H9 (cell line): ENCODE measurements around the gene KIF1A. TPM values are rescaled to one million over a fixed set of nuclear protein-coding genes. Genes with fewer than 3 reads are reported as not detected.
A peak's percentile ranks its signal among the peaks of the same experiment; 100 is the strongest.

Source experiments
- DNase-seq: peaks from one replicate; pipeline ENCODE4 v3.0.0-alpha.2; 2017
- H2AFZ ChIP-seq: one replicate; pipeline ENCODE4 v1.6.1; 2013; ENCODE audit warnings: mild to moderate bottlenecking, low read length, control low read depth, moderate library complexity
- H2AK5ac ChIP-seq: 2 replicates; pipeline ENCODE4 v1.6.1; 2013; ENCODE audit warnings: low read length, control low read depth, mixed read lengths; ENCODE audit not compliant: insufficient read length
- H2BK120ac ChIP-seq: one replicate; pipeline ENCODE4 v1.6.1; 2013; ENCODE audit warnings: low read depth, mild to moderate bottlenecking, low read length, control low read depth, inconsistent platforms; ENCODE audit not compliant: poor library complexity, severe bottlenecking
- H2BK12ac ChIP-seq: 2 replicates; pipeline ENCODE4 v1.6.1; 2013; ENCODE audit warnings: low read length, control low read depth, mixed read lengths, low read depth; ENCODE audit not compliant: insufficient read length
- H2BK15ac ChIP-seq: 2 replicates; pipeline ENCODE4 v1.6.1; 2013; ENCODE audit warnings: low read depth, low read length, control low read depth
- H2BK20ac ChIP-seq: one replicate; pipeline ENCODE4 v1.6.1; 2013; ENCODE audit warnings: low read depth, mild to moderate bottlenecking, low read length, control low read depth, inconsistent platforms; ENCODE audit not compliant: poor library complexity, severe bottlenecking
- H2BK5ac ChIP-seq: 2 replicates; pipeline ENCODE4 v1.6.1; 2013; ENCODE audit warnings: low read length, control low read depth, mixed read lengths; ENCODE audit not compliant: insufficient read length
- H3K14ac ChIP-seq: 2 replicates; pipeline ENCODE4 v1.6.1; 2013; ENCODE audit warnings: low read length, control low read depth; ENCODE audit not compliant: insufficient read depth
- H3K18ac ChIP-seq: 2 replicates; pipeline ENCODE4 v1.6.1; 2013; ENCODE audit warnings: low read depth, mild to moderate bottlenecking, mixed read lengths, low read length, control low read depth; ENCODE audit not compliant: insufficient read length
- H3K23ac ChIP-seq: 2 replicates; pipeline ENCODE4 v1.6.1; 2013; ENCODE audit warnings: low read length, control low read depth, mixed read lengths, low read depth; ENCODE audit not compliant: insufficient read length
- H3K23me2 ChIP-seq: 2 replicates; pipeline ENCODE4 v1.6.1; 2013; ENCODE audit warnings: low read depth, mild to moderate bottlenecking, mixed read lengths, low read length, control low read depth; ENCODE audit not compliant: insufficient read length, poor library complexity, severe bottlenecking
- H3K27ac ChIP-seq: 2 replicates; pipeline ENCODE4 v1.5.1; 2013; ENCODE audit warnings: low read length, control low read depth, mixed read lengths, low read depth; ENCODE audit not compliant: insufficient read length
- H3K27me3 ChIP-seq: 2 replicates; pipeline ENCODE4 v1.6.1; 2013; ENCODE audit warnings: low read length, control low read depth, inconsistent platforms; ENCODE audit not compliant: insufficient read depth
- H3K4ac ChIP-seq: 2 replicates; pipeline ENCODE4 v1.6.1; 2013; ENCODE audit warnings: low read depth, mild to moderate bottlenecking, control low read depth, inconsistent platforms, low read length, moderate library complexity
- H3K4me1 ChIP-seq: 2 replicates; pipeline ENCODE4 v1.6.1; 2013; ENCODE audit warnings: low read length, control low read depth, inconsistent platforms; ENCODE audit not compliant: insufficient read depth
- H3K4me2 ChIP-seq: 2 replicates; pipeline ENCODE4 v1.6.1; 2013; ENCODE audit warnings: low read length, control low read depth, mixed read lengths; ENCODE audit not compliant: insufficient read length, insufficient read depth
- H3K56ac ChIP-seq: 2 replicates; pipeline ENCODE4 v1.6.1; 2013; ENCODE audit warnings: low read depth, mild to moderate bottlenecking, mixed read lengths, low read length, control low read depth; ENCODE audit not compliant: insufficient read length
- H3K79me1 ChIP-seq: 2 replicates; pipeline ENCODE4 v1.6.1; 2013; ENCODE audit warnings: low read depth, mild to moderate bottlenecking, moderate library complexity, low read length, control low read depth, inconsistent platforms; ENCODE audit not compliant: insufficient read depth, poor library complexity, severe bottlenecking
- H3K79me2 ChIP-seq: 2 replicates; pipeline ENCODE4 v1.6.1; 2013; ENCODE audit warnings: low read length, control low read depth, inconsistent platforms; ENCODE audit not compliant: insufficient read depth
- H3K9ac ChIP-seq: 2 replicates; pipeline ENCODE4 v1.6.1; 2013; ENCODE audit warnings: low read length, control low read depth, mixed read lengths; ENCODE audit not compliant: insufficient read length; ENCODE audit errors: extremely low read depth
- H3K9me3 ChIP-seq: one replicate; pipeline ENCODE4 v1.6.1; 2013; ENCODE audit warnings: low read depth, low read length, inconsistent platforms; ENCODE audit not compliant: control insufficient read depth
- H3T11ph ChIP-seq: one replicate; pipeline ENCODE4 v1.6.1; 2013; ENCODE audit warnings: mild to moderate bottlenecking, low read length, control low read depth, inconsistent platforms
- H4K20me1 ChIP-seq: one replicate; pipeline ENCODE4 v1.6.1; 2013; ENCODE audit not compliant: control insufficient read depth, insufficient read length, insufficient read depth
- H4K5ac ChIP-seq: 2 replicates; pipeline ENCODE4 v1.6.1; 2013; ENCODE audit warnings: low read depth, mild to moderate bottlenecking, mixed read lengths, low read length, control low read depth; ENCODE audit not compliant: insufficient read length
- H4K8ac ChIP-seq: replicated peaks from 2 replicates; pipeline ENCODE4 v1.6.1; 2013; ENCODE audit warnings: low read length, control low read depth, mixed read lengths, low read depth; ENCODE audit not compliant: insufficient read length
- H4K91ac ChIP-seq: 2 replicates; pipeline ENCODE4 v1.6.1; 2013; ENCODE audit warnings: low read depth, mild to moderate bottlenecking, moderate library complexity, mixed read lengths, low read length, control low read depth; ENCODE audit not compliant: insufficient read length
- H3K27ac Mint-ChIP-seq, 3 experiments: 2 replicates in 2 of 3; 3 replicates in 1 of 3; pipeline ENCODE4 v1.8.0; 2020 to 2021; ENCODE audit warnings: mixed read lengths in 3 of 3, mild to moderate bottlenecking in 1 of 3, moderate library complexity in 1 of 3
- H3K27me3 Mint-ChIP-seq: 2 replicates; pipeline ENCODE4 v1.8.0; 2021; ENCODE audit warnings: low read depth, mild to moderate bottlenecking, moderate library complexity, mixed read lengths
- H3K36me3 Mint-ChIP-seq, 3 experiments: 2 replicates in 2 of 3; 3 replicates in 1 of 3; pipeline ENCODE4 v1.8.0; 2020 to 2021; ENCODE audit warnings: low read depth in 3 of 3, mixed read lengths in 3 of 3; ENCODE audit not compliant: insufficient read depth in 1 of 3
- H3K4me1 Mint-ChIP-seq, 2 experiments: 2 replicates each; pipeline ENCODE4 v1.8.0; 2020; ENCODE audit warnings: mixed read lengths in 2 of 2
- H3K4me3 Mint-ChIP-seq, 2 experiments: 2 replicates in 1 of 2; 3 replicates in 1 of 2; pipeline ENCODE4 v1.8.0; 2020 to 2021; ENCODE audit warnings: mild to moderate bottlenecking in 2 of 2, mixed read lengths in 2 of 2, moderate library complexity in 1 of 2
- H3K9me3 Mint-ChIP-seq, 2 experiments: 2 replicates in 1 of 2; 3 replicates in 1 of 2; pipeline ENCODE4 v1.8.0; 2020; ENCODE audit warnings: mild to moderate bottlenecking in 2 of 2, mixed read lengths in 2 of 2, moderate library complexity in 1 of 2
- WGBS: extraction: QIAGEN DNeasy Blood & Tissue Kit; methylation state at CpG from one replicate; pipeline ENCODE4 v1.1.7; 2013; ENCODE audit warnings: missing lambda C conversion rate, low lambda C conversion rate, mixed read lengths; ENCODE audit not compliant: insufficient read length; ENCODE audit errors: extremely low coverage; 5-methylcytosine and 5-hydroxymethylcytosine counted together
- total RNA-seq: library from RNA; stranded (reverse); gene quantifications from 2 replicates; pipeline ENCODE4 v1.2.1, GENCODE V29; 2021
- TF ChIP-seq, protein P1 (sequence below): fragments of 200-600 bp; sonication (generic); conservative IDR thresholded peaks from 3 replicates; pipeline ENCODE4 v1.8.0; 2021; ENCODE audit warnings: antibody characterized with exemption, mild to moderate bottlenecking

KIF1A gene
- total RNA-seq, 1 experiment from 2014 or later = 204 TPM

DNA sequence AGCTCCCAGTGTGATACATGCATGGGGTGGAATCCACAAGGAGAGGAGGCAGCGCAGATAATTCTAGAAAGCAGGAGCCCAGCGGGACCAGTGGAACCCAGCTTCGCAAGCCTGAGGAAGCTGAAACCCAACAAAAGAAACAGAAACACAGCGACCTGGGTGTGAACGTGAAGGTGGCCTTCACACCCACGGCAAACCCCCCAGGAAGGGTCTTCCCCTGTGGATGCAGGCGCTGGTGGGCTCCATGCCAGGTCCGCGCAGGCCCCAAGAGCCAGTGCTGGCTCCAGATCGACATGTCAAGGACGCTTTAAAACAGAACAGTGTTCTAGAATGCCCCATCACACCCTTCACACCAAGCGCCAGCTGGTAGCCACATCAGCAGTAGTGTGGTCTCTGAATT lies 22.1 kb downstream of the KIF1A start:
- no peak overlapping the region for H2BK20ac ChIP-seq
- H3T11ph ChIP-seq = no peak overlapping the region
- no peak overlapping the region for H2BK5ac ChIP-seq
- H3K23ac ChIP-seq = no peak overlapping the region
- H2BK12ac ChIP-seq = no peak overlapping the region
- H3K27ac Mint-ChIP-seq = peak overlapping the region in 2 of 3 experiments; percentile 22 to 53; a peak in 3 of 7 replicates
- H2BK120ac ChIP-seq = no peak overlapping the region
- H3K79me1 ChIP-seq = peaks cover 20% of the 10 kb centered on the region
- no peaks in the 10 kb centered on the region for H3K23me2 ChIP-seq
- no peak overlapping the region for H3K9ac ChIP-seq
- H3K4me1 ChIP-seq = no peaks in the 10 kb centered on the region
- WGBS = no CpG with 5 or more reads among the region's 12 CpGs
- TF ChIP-seq, protein P1, sequence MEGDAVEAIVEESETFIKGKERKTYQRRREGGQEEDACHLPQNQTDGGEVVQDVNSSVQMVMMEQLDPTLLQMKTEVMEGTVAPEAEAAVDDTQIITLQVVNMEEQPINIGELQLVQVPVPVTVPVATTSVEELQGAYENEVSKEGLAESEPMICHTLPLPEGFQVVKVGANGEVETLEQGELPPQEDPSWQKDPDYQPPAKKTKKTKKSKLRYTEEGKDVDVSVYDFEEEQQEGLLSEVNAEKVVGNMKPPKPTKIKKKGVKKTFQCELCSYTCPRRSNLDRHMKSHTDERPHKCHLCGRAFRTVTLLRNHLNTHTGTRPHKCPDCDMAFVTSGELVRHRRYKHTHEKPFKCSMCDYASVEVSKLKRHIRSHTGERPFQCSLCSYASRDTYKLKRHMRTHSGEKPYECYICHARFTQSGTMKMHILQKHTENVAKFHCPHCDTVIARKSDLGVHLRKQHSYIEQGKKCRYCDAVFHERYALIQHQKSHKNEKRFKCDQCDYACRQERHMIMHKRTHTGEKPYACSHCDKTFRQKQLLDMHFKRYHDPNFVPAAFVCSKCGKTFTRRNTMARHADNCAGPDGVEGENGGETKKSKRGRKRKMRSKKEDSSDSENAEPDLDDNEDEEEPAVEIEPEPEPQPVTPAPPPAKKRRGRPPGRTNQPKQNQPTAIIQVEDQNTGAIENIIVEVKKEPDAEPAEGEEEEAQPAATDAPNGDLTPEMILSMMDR = no peak
- peaks cover 30% of the 10 kb centered on the region; the same call in 1 of the 2 replicates for H3K79me2 ChIP-seq
- peaks cover 30 to 62% (median 48%) of the 10 kb centered on the region in 3 experiments for H3K36me3 Mint-ChIP-seq
- H2BK15ac ChIP-seq = no peak overlapping the region
- no peak overlapping the region for H3K4me3 Mint-ChIP-seq
- no peak overlapping the region for H4K5ac ChIP-seq
- no peak overlapping the region for H4K91ac ChIP-seq
- no peak overlapping the region for H2AK5ac ChIP-seq
- H3K4me1 Mint-ChIP-seq = peaks cover 16 to 27% of the 10 kb centered on the region in 2 experiments
- peaks cover 2% of the 10 kb centered on the region for H4K20me1 ChIP-seq
- 0 out of 5 replicates have a peak, but pooled peaks cover 0 to 3% of the 10 kb centered on the region in 2 experiments for H3K9me3 Mint-ChIP-seq
- no peak overlapping the region for H3K4me2 ChIP-seq
- H3K27ac ChIP-seq = no peak overlapping the region
- no peak overlapping the region for H3K18ac ChIP-seq
- no peak overlapping the region for H3K4ac ChIP-seq
- H4K8ac ChIP-seq = no peak overlapping the region
- no peak for DNase-seq
- no peak overlapping the region for H3K14ac ChIP-seq
- no peak overlapping the region for H2AFZ ChIP-seq
- no peaks in the 10 kb centered on the region for H3K9me3 ChIP-seq
- H3K27me3 ChIP-seq = no peaks in the 10 kb centered on the region
- no peak overlapping the region for H3K56ac ChIP-seq
- H3K27me3 Mint-ChIP-seq = no peaks in the 10 kb centered on the region
